Measurements from ENCODE around the gene PEAK3. TPM values are rescaled to one million over a fixed set of nuclear protein-coding genes. Genes with fewer than 3 reads are reported as not detected.

PEAK3 gene
- total and polyA plus RNA-seq, 4 donors, result 0.88 to 1.5 (median 0.93) TPM; not detected in 1

DNA sequence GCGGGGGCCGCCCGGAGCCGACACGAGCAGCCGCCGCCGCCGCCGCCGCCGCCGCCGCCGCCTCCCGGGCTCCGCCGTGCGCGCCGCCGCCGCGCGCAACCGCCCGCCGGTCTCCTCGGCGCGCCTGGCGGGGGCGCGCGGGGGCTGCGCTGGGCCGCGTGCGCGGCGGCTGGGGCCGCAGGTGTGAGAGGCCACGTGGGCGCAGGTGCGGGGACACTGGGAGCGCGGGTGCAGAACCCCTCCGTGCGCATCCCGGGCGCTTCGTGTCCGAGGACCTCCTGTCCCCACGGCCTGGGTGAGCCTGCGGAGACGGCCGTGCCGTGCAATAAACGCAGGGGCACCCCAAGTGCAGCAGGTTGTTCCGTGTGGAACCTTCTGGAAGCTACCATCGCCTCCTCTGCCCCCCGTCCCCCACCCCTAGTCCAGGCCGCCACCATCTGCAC lies 26.2 kb upstream of the PEAK3 start, which contains the start of gene LINGO3:
Gene LINGO3 (minus strand): TSS at position 41 of the 443 bp plus-strand sequence. CDS start 16,378 bp downstream, outside the sequence.
- H3K9me3 ChIP-seq (ENCODE audit: control insufficient read depth, low read length), result no peaks in the 10 kb centered on the region
- H3K4me1 ChIP-seq (ENCODE audit: control insufficient read depth in 1 of 2, insufficient read depth in 2 of 2, low read length in 2 of 2), result no peaks in the 10 kb centered on the region
- no peaks in the 10 kb centered on the region for H3K36me3 ChIP-seq (ENCODE audit: control insufficient read depth in 1 of 2, insufficient read depth in 2 of 2, low read length in 1 of 2)
- DNase-seq, result no peak
- 5 to 10% methylated on average over 24 to 63 of the region's 63 CpGs for WGBS, 2 donors
- H3K27ac ChIP-seq (ENCODE audit: low read depth in 1 of 2, low read length in 2 of 2), result no peak within 1 kb of the TSS
- intact Hi-C loops (cut with DNase I), result no loop called here
- no peaks in the 10 kb centered on the region for H3K27me3 ChIP-seq (ENCODE audit: control insufficient read depth in 1 of 2, insufficient read depth in 2 of 2, low read length in 1 of 2)
- peak within 1 kb of the TSS in 1 of 2 donors; percentile 29 for H3K4me3 ChIP-seq (ENCODE audit: low read length in 2 of 2)
- no peak for ATAC-seq (ENCODE audit: low FRiP score)

GRCh38 chr19:2307518-2308012 lies 25.6 kb upstream of the PEAK3 start:
- Histone ChIP-seq H3K9me3 (ENCODE audit: control insufficient read depth, low read length) (no peaks in the 10 kb centered on the region), H3K27me3 (ENCODE audit: control insufficient read depth in 1 of 2, insufficient read depth in 2 of 2, low read length in 1 of 2) (no peaks in the 10 kb centered on the region), H3K4me1 (ENCODE audit: control insufficient read depth in 1 of 2, insufficient read depth in 2 of 2, low read length in 2 of 2) (no peaks in the 10 kb centered on the region), H3K36me3 (ENCODE audit: control insufficient read depth in 1 of 2, insufficient read depth in 2 of 2, low read length in 1 of 2) (no peaks in the 10 kb centered on the region), H3K27ac (ENCODE audit: low read depth in 1 of 2, low read length in 2 of 2) (no peak overlapping the region), H3K4me3 (ENCODE audit: low read length in 2 of 2) (no peak overlapping the region)
- 12 to 16% methylated on average over 23 to 33 of the region's 33 CpGs for WGBS, 2 donors
- intact Hi-C loops (cut with DNase I), result no loop called here
- no peak for ATAC-seq (ENCODE audit: low FRiP score)
- no peak for DNase-seq

GRCh38 chr19:2306971-2307370 lies 25.0 kb upstream of the PEAK3 start:
- H3K4me3 ChIP-seq (ENCODE audit: low read length in 2 of 2), result no peak overlapping the region
- no peaks in the 10 kb centered on the region for H3K36me3 ChIP-seq (ENCODE audit: control insufficient read depth in 1 of 2, insufficient read depth in 2 of 2, low read length in 1 of 2)
- H3K4me1 ChIP-seq (ENCODE audit: control insufficient read depth in 1 of 2, insufficient read depth in 2 of 2, low read length in 2 of 2), result no peaks in the 10 kb centered on the region
- no peaks in the 10 kb centered on the region for H3K9me3 ChIP-seq (ENCODE audit: control insufficient read depth, low read length)
- DNase-seq (no peak), ATAC-seq (ENCODE audit: low FRiP score) (no peak)
- no peak overlapping the region for H3K27ac ChIP-seq (ENCODE audit: low read depth in 1 of 2, low read length in 2 of 2)
- intact Hi-C loops (cut with DNase I), result no loop called here
- no peaks in the 10 kb centered on the region for H3K27me3 ChIP-seq (ENCODE audit: control insufficient read depth in 1 of 2, insufficient read depth in 2 of 2, low read length in 1 of 2)
- 55 to 61% methylated on average over 17 of the region's 17 CpGs for WGBS, 2 donors

DNA sequence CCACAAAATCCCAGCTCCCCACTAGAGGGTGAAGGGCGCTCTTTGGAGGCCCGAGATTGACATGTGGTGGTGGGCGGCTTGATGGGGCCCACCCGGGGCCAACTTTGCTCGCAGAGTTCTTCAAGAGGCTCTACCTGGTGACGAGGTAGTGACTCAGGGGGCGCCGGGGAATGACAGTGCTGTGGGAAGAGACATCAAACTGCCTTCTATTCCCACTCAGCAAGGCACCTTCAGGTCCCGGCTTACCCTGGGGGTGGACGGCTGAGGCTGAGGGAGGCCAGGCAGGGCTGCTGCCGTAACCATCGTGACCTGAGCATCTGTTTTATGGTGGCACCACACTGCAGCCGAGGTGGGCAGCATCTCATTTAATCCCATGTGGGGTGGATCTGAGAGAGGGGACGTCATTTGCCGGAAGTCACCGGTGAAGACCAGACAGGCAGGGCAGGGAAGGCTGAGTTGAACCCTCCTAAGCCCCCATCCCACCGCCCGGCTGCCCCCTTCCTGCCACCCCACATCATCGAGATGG lies 24.4 kb upstream of the PEAK3 start:
- intact Hi-C loops (cut with DNase I), result no loop called here

DNA sequence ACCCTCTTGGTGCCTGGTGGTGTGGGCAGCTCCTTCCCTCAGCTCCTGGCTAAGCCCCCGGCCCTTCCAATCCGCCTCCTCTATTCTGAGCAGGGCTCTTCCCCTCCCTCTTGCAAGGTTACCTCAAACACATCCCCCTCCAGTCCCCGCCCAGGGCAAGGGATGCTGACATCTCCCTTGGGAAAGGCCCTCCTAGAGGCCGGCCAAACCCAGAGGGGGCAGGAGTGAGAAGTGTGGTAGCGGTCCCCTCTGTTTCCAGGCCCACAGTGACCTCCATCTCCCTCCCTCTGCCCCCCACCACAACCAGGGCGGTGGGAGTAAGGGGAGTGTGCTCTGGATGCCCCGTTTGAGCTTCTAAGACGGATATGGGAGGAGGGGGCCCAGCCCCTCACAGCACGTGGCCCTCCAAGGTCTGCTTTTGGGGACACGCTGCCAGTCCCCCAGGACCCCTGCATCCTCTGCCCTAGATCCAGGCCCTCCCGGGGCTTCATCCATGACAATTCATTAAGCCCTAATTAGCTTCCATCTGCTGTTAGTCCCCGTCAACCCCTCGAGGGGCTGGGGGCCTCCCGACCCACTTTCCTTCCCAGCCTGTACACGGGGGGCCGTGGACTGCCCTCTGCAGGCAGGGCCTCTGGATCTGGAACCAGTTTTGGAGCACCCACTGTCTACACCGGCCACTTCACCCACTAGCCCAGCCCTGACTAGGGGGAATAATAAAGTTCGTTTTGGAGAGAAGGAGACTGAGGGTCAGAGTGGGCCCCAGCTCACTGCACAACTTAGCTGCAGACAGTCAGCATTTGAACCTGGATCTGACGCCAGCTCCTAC lies 23.7 kb upstream of the PEAK3 start:
- H3K4me3 ChIP-seq (ENCODE audit: low read length in 2 of 2), result no peak overlapping the region
- no peak for DNase-seq
- H3K9me3 ChIP-seq (ENCODE audit: control insufficient read depth, low read length), result no peaks in the 10 kb centered on the region
- 76 to 82% methylated on average over 19 of the region's 19 CpGs for WGBS, 2 donors
- no peak for ATAC-seq (ENCODE audit: low FRiP score)
- no peaks in the 10 kb centered on the region for H3K36me3 ChIP-seq (ENCODE audit: control insufficient read depth in 1 of 2, insufficient read depth in 2 of 2, low read length in 1 of 2)
- no peak overlapping the region for H3K27ac ChIP-seq (ENCODE audit: low read depth in 1 of 2, low read length in 2 of 2)
- intact Hi-C loops (cut with DNase I), result no loop called here
- no peaks in the 10 kb centered on the region for H3K27me3 ChIP-seq (ENCODE audit: control insufficient read depth in 1 of 2, insufficient read depth in 2 of 2, low read length in 1 of 2)
- H3K4me1 ChIP-seq (ENCODE audit: control insufficient read depth in 1 of 2, insufficient read depth in 2 of 2, low read length in 2 of 2), result no peaks in the 10 kb centered on the region

More for the DNA sequence above, 24.4 kb upstream of the PEAK3 start:
- Histone ChIP-seq H3K4me1 (ENCODE audit: control insufficient read depth in 1 of 2, insufficient read depth in 2 of 2, low read length in 2 of 2) (no peaks in the 10 kb centered on the region), H3K27me3 (ENCODE audit: control insufficient read depth in 1 of 2, insufficient read depth in 2 of 2, low read length in 1 of 2) (no peaks in the 10 kb centered on the region), H3K27ac (ENCODE audit: low read depth in 1 of 2, low read length in 2 of 2) (no peak overlapping the region), H3K36me3 (ENCODE audit: control insufficient read depth in 1 of 2, insufficient read depth in 2 of 2, low read length in 1 of 2) (no peaks in the 10 kb centered on the region), H3K9me3 (ENCODE audit: control insufficient read depth, low read length) (no peaks in the 10 kb centered on the region), H3K4me3 (ENCODE audit: low read length in 2 of 2) (no peak overlapping the region)
- ATAC-seq (ENCODE audit: low FRiP score) (no peak), DNase-seq (no peak)
- 78 to 91% methylated on average over 19 of the region's 19 CpGs for WGBS, 2 donors

DNA sequence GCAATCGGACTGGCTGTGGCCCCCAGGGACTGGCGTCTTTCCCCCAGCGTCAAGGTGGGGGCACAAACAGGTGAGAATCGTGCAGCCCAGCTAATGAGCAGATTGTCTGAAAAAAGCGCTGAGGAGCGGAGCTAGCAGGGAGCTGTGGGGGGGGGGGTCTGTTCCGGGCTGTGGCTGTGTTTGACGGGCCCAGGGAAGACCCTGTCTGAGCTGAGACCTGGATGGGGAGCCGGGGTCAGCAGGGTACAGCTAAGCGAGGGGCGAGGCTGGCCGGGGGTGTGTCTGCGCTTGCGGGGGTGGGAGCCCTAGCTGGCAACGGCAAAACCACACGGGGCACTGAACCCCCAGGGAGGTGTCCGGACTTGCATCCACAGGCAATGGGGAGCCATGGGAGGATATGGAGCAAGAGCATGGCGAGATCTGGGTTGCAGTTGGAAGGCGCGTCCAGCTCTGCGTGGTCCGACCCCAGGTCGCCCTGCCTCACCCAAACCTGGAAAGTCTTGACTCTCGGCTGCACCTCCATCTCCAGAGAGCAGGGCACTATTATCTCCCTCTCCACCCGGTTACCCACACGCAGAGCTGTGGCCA lies 21.3 kb upstream of the PEAK3 start:
- no peaks in the 10 kb centered on the region for H3K9me3 ChIP-seq (ENCODE audit: control insufficient read depth, low read length)
- ATAC-seq (ENCODE audit: low FRiP score), result no peak
- H3K4me1 ChIP-seq (ENCODE audit: control insufficient read depth in 1 of 2, insufficient read depth in 2 of 2, low read length in 2 of 2), result no peaks in the 10 kb centered on the region
- no peak for DNase-seq
- H3K36me3 ChIP-seq (ENCODE audit: control insufficient read depth in 1 of 2, insufficient read depth in 2 of 2, low read length in 1 of 2), result no peaks in the 10 kb centered on the region
- H3K27me3 ChIP-seq (ENCODE audit: control insufficient read depth in 1 of 2, insufficient read depth in 2 of 2, low read length in 1 of 2), result no peaks in the 10 kb centered on the region
- H3K4me3 ChIP-seq (ENCODE audit: low read length in 2 of 2), result no peak overlapping the region
- H3K27ac ChIP-seq (ENCODE audit: low read depth in 1 of 2, low read length in 2 of 2), result no peak overlapping the region
- intact Hi-C loops (cut with DNase I), result no loop called here
- WGBS, 2 donors, result 80 to 82% methylated on average over 26 of the region's 26 CpGs

- DNase-seq, result peak in 1 of 2 donors; percentile 65
- 18 to 22% methylated on average over 61 to 62 of the region's 62 CpGs for WGBS, 2 donors
- H3K9me3 ChIP-seq (ENCODE audit: control insufficient read depth, low read length), result no peaks in the 10 kb centered on the region
- H3K27me3 ChIP-seq (ENCODE audit: control insufficient read depth in 1 of 2, insufficient read depth in 2 of 2, low read length in 1 of 2), result no peaks in the 10 kb centered on the region
- ATAC-seq (ENCODE audit: low FRiP score), result peak; percentile 49
- intact Hi-C loops (cut with DNase I), result no loop called here
- no peaks in the 10 kb centered on the region for H3K36me3 ChIP-seq (ENCODE audit: control insufficient read depth in 1 of 2, insufficient read depth in 2 of 2, low read length in 1 of 2)
- H3K27ac ChIP-seq (ENCODE audit: low read depth in 1 of 2, low read length in 2 of 2), result no peak overlapping the region
- H3K4me3 ChIP-seq (ENCODE audit: low read length in 2 of 2), result no peak overlapping the region
- H3K4me1 ChIP-seq (ENCODE audit: control insufficient read depth in 1 of 2, insufficient read depth in 2 of 2, low read length in 2 of 2), result no peaks in the 10 kb centered on the region
Measured at GRCh38 chr19:2302319-2303210, 20.6 kb upstream of the PEAK3 start.

GRCh38 chr19:2300533-2300932 lies 18.6 kb upstream of the PEAK3 start:
- WGBS, 2 donors, result 78 to 82% methylated on average over 15 to 17 of the region's 17 CpGs
- intact Hi-C loops (cut with DNase I), result no loop called here
- no peak for DNase-seq

More at GRCh38 chr19:2300533-2300932, 18.6 kb upstream of the PEAK3 start:
- H3K27ac ChIP-seq (ENCODE audit: low read depth in 1 of 2, low read length in 2 of 2), result no peak overlapping the region
- ATAC-seq (ENCODE audit: low FRiP score), result no peak
- no peaks in the 10 kb centered on the region for H3K27me3 ChIP-seq (ENCODE audit: control insufficient read depth in 1 of 2, insufficient read depth in 2 of 2, low read length in 1 of 2)
- no peak overlapping the region for H3K4me3 ChIP-seq (ENCODE audit: low read length in 2 of 2)
- no peaks in the 10 kb centered on the region for H3K9me3 ChIP-seq (ENCODE audit: control insufficient read depth, low read length)
- no peaks in the 10 kb centered on the region for H3K36me3 ChIP-seq (ENCODE audit: control insufficient read depth in 1 of 2, insufficient read depth in 2 of 2, low read length in 1 of 2)
- no peaks in the 10 kb centered on the region for H3K4me1 ChIP-seq (ENCODE audit: control insufficient read depth in 1 of 2, insufficient read depth in 2 of 2, low read length in 2 of 2)

Measured in aorta (tissue), 5 donors.